WTC11 (cell line): ENCODE measurements around the gene FA2H. TPM values are rescaled to one million over a fixed set of nuclear protein-coding genes. Genes with fewer than 3 reads are reported as not detected.

Source experiments
- ATAC-seq: fragments of 200-7000 bp; cut with Tn5 transposase; 2 replicates; pipeline ENCODE4 v1.10.0; 2021; ENCODE audit warnings: mild to moderate bottlenecking, moderate library complexity
- CTCF ChIA-PET: fragments of 300-600 bp; sonication (Branson Sonifier 250); formaldehyde crosslinking; loops from one replicate; lab custom pipeline; 2021; ENCODE audit warnings: antibody characterized with exemption; lab: Charles Lee
- POLR2A ChIA-PET: fragments of 350-600 bp; sonication (Branson Sonifier 250); formaldehyde crosslinking; loops from one replicate; lab custom pipeline; 2021; ENCODE audit warnings: antibody characterized with exemption; lab: Charles Lee
- DNase-seq: peaks from one replicate; pipeline ENCODE4 v3.0.0; 2021; ENCODE audit warnings: low spot score
- H3K27ac Mint-ChIP-seq: 2 replicates; pipeline ENCODE4 v1.8.0; 2021; ENCODE audit warnings: mixed read lengths
- H3K27me3 Mint-ChIP-seq: 2 replicates; pipeline ENCODE4 v1.8.0; 2021; ENCODE audit warnings: low read depth, mild to moderate bottlenecking, moderate library complexity, mixed read lengths
- H3K36me3 Mint-ChIP-seq: 2 replicates; pipeline ENCODE4 v1.8.0; 2021; ENCODE audit warnings: mixed read lengths
- H3K4me1 Mint-ChIP-seq: 2 replicates; pipeline ENCODE4 v1.8.0; 2022; ENCODE audit warnings: mixed read lengths
- H3K4me3 Mint-ChIP-seq: 2 replicates; pipeline ENCODE4 v1.8.0; 2021; ENCODE audit warnings: mild to moderate bottlenecking, moderate library complexity, mixed read lengths
- H3K9me3 Mint-ChIP-seq: 2 replicates; pipeline ENCODE4 v1.8.0; 2021; ENCODE audit warnings: mixed read lengths
- ATF2 ChIP-seq: sonication (generic); formaldehyde crosslinking; IDR thresholded peaks from 2 replicates; pipeline ENCODE4 v1.8.1; 2022; ENCODE audit warnings: low read depth, missing genetic modification reagents, borderline replicate concordance
- CREM ChIP-seq: sonication (generic); formaldehyde crosslinking; IDR thresholded peaks from 2 replicates; pipeline ENCODE4 v1.8.1; 2022; ENCODE audit warnings: mild to moderate bottlenecking, missing genetic modification reagents, moderate library complexity
- E2F4 ChIP-seq: sonication (generic); formaldehyde crosslinking; IDR thresholded peaks from 2 replicates; pipeline ENCODE4 v1.8.1; 2022; ENCODE audit warnings: low read depth, mild to moderate bottlenecking, moderate library complexity, missing genetic modification reagents, borderline replicate concordance
- E2F5 ChIP-seq: sonication (generic); formaldehyde crosslinking; IDR thresholded peaks from 2 replicates; pipeline ENCODE4 v1.8.1; 2022; ENCODE audit warnings: mild to moderate bottlenecking, moderate library complexity, missing genetic modification reagents
- EMX1 ChIP-seq: fragments of 250-450 bp; sonication (Bioruptor Pico); IDR thresholded peaks from 2 replicates; pipeline ENCODE4 v1.8.0; 2021; ENCODE audit warnings: mild to moderate bottlenecking
- ESRRA ChIP-seq: sonication (generic); formaldehyde crosslinking; IDR thresholded peaks from 2 replicates; pipeline ENCODE4 v1.8.1; 2022; ENCODE audit warnings: mild to moderate bottlenecking, missing genetic modification reagents, borderline replicate concordance
- FOXJ3 ChIP-seq: sonication (generic); formaldehyde crosslinking; IDR thresholded peaks from 2 replicates; pipeline ENCODE4 v1.9.0; 2021; ENCODE audit warnings: missing genetic modification reagents, mild to moderate bottlenecking, borderline replicate concordance
- FOXP4 ChIP-seq: sonication (generic); formaldehyde crosslinking; IDR thresholded peaks from 2 replicates; pipeline ENCODE4 v1.8.0; 2022; ENCODE audit warnings: mild to moderate bottlenecking, missing genetic modification reagents
- GTF2I ChIP-seq: fragments of 250-450 bp; sonication (Bioruptor Pico); conservative IDR thresholded peaks from 2 replicates; pipeline ENCODE4 v1.4.0; 2021; ENCODE audit warnings: mild to moderate bottlenecking
- JAZF1 ChIP-seq: fragments of 250-450 bp; sonication (Bioruptor Pico); IDR thresholded peaks from 2 replicates; pipeline ENCODE4 v1.9.0; 2021; ENCODE audit warnings: moderate library complexity, mild to moderate bottlenecking, inconsistent platforms
- NR3C1 ChIP-seq: sonication (generic); formaldehyde crosslinking; conservative IDR thresholded peaks from 2 replicates; pipeline ENCODE4 v1.8.1; 2023; ENCODE audit warnings: low read depth, mild to moderate bottlenecking, missing genetic modification reagents
- SP1 ChIP-seq: sonication (generic); formaldehyde crosslinking; conservative IDR thresholded peaks from 2 replicates; pipeline ENCODE4 v1.8.1; 2022; ENCODE audit warnings: missing genetic modification reagents
- STAT6 ChIP-seq: sonication (generic); formaldehyde crosslinking; conservative IDR thresholded peaks from 2 replicates; pipeline ENCODE4 v1.8.1; 2023; ENCODE audit warnings: mild to moderate bottlenecking, low read depth, missing genetic modification reagents, moderate library complexity
- TEAD1 ChIP-seq: sonication (generic); formaldehyde crosslinking; IDR thresholded peaks from 2 replicates; pipeline ENCODE4 v1.8.0; 2022; ENCODE audit warnings: mild to moderate bottlenecking, missing genetic modification reagents
- ZNF121 ChIP-seq: sonication (generic); formaldehyde crosslinking; IDR thresholded peaks from 2 replicates; pipeline ENCODE4 v1.8.0; 2023; ENCODE audit warnings: missing genetic modification reagents
- ZNF219 ChIP-seq: sonication (generic); formaldehyde crosslinking; IDR thresholded peaks from 2 replicates; pipeline ENCODE4 v1.8.0; 2023; ENCODE audit warnings: missing genetic modification reagents, mild to moderate bottlenecking, borderline replicate concordance
- ZNF423 ChIP-seq: fragments of 250-450 bp; sonication (Bioruptor Pico); IDR thresholded peaks from 2 replicates; pipeline ENCODE4 v2.1.2; 2022; ENCODE audit warnings: mild to moderate bottlenecking, moderate library complexity
- total RNA-seq: library from RNA; stranded (reverse); gene quantifications from 3 replicates; pipeline ENCODE4 v1.2.3, GENCODE V29; 2021

The FA2H gene
- total RNA-seq, 1 experiment from 2014 or later, result 10.9 TPM

GRCh38 chr16:74742051-74742481 is 32.6 kb downstream of the FA2H start:
- ChIA-PET POLR2A (interaction anchor here (0.6 kb wide), 1 partner anchor 26 kb away, joined by 8 read pairs; no protein-coding TSS in a partner anchor), CTCF (interaction anchor here (0.6 to 1.5 kb wide), 4 partner anchors 12 to 26 kb away, joined by 3 to 7 read pairs (median 4); no protein-coding TSS in a partner anchor)
- no peak overlapping the region for H3K4me3 Mint-ChIP-seq
- ATAC-seq (peak; percentile 36), DNase-seq (no peak)
- no peaks in the 10 kb centered on the region for H3K9me3 Mint-ChIP-seq
- TF ChIP-seq NR3C1 (CRISPR knock-in tag) (no peak), JAZF1 (no peak), FOXP4 (CRISPR knock-in tag) (no peak)
- H3K36me3 Mint-ChIP-seq, result no peaks in the 10 kb centered on the region
- peaks cover 31% of the 10 kb centered on the region for H3K4me1 Mint-ChIP-seq
- no peaks in the 10 kb centered on the region for H3K27me3 Mint-ChIP-seq
- no peak overlapping the region for H3K27ac Mint-ChIP-seq

GRCh38 chr16:74740795-74741304 is 33.8 kb downstream of the FA2H start:
- DNase-seq, result no peak
- no peak overlapping the region for H3K27ac Mint-ChIP-seq
- H3K27me3 Mint-ChIP-seq, result no peaks in the 10 kb centered on the region
- no peak overlapping the region for H3K4me3 Mint-ChIP-seq
- no peak for TF ChIP-seq ZNF423 (CRISPR knock-in tag)
- no peak for TF ChIP-seq STAT6 (CRISPR knock-in tag)
- no peak for TF ChIP-seq NR3C1 (CRISPR knock-in tag)
- no peak for TF ChIP-seq GTF2I (CRISPR knock-in tag)
- TF ChIP-seq SP1, result no peak
- no peak for TF ChIP-seq E2F4 (CRISPR knock-in tag)
- TF ChIP-seq ZNF121 (CRISPR knock-in tag), result no peak
- H3K9me3 Mint-ChIP-seq, result no peaks in the 10 kb centered on the region
- peaks cover 35% of the 10 kb centered on the region for H3K4me1 Mint-ChIP-seq
- CTCF ChIA-PET, result interaction anchor here (1.2 kb wide), 1 partner anchor 121 kb away, joined by 3 read pairs; no protein-coding TSS in a partner anchor
- no peak for ATAC-seq
- POLR2A ChIA-PET, result interaction anchor here (0.6 kb wide), 1 partner anchor 118 kb away, joined by 3 read pairs; no protein-coding TSS in a partner anchor
- H3K36me3 Mint-ChIP-seq, result no peaks in the 10 kb centered on the region

- no peaks in the 10 kb centered on the region for H3K36me3 Mint-ChIP-seq
- peak overlapping the region; percentile 66; the same call in 1 of the 2 replicates for H3K27ac Mint-ChIP-seq
- POLR2A ChIA-PET, result no interaction called here
- peaks cover 45% of the 10 kb centered on the region for H3K4me1 Mint-ChIP-seq
- ATAC-seq, result no peak
- no peaks in the 10 kb centered on the region for H3K9me3 Mint-ChIP-seq
- no peak for TF ChIP-seq EMX1 (CRISPR knock-in tag)
- TF ChIP-seq E2F5 (CRISPR knock-in tag), result no peak
- TF ChIP-seq CREM (CRISPR knock-in tag), result no peak
- no peak for TF ChIP-seq ATF2
- no peak for TF ChIP-seq TEAD1 (CRISPR knock-in tag)
- no peak for TF ChIP-seq ESRRA
- TF ChIP-seq ZNF219 (CRISPR knock-in tag), result no peak
- no peak for TF ChIP-seq FOXJ3 (CRISPR knock-in tag)
- TF ChIP-seq, all 79 proteins: peak for 0
- DNase-seq, result no peak
- Mint-ChIP-seq H3K4me3 (no peak overlapping the region), H3K27me3 (no peaks in the 10 kb centered on the region)
- CTCF ChIA-PET, result interaction anchor here (1.2 to 2.9 kb wide), 3 partner anchors 13 to 74 kb away, joined by 4 to 30 read pairs (median 14); no protein-coding TSS in a partner anchor
Measured at GRCh38 chr16:74739275-74739674, 35.3 kb downstream of the FA2H start.
